Activated effector memory CD4-positive, alpha-beta T cell treated with Interleukin-2 at 50 U/mL for 16 hours (primary cell): ENCODE results near the gene SLC9A7.

Source experiments
- DNase-seq: peaks from one replicate; pipeline ENCODE4 v3.0.0-alpha.2; 2020

The SLC9A7 gene

DNA sequence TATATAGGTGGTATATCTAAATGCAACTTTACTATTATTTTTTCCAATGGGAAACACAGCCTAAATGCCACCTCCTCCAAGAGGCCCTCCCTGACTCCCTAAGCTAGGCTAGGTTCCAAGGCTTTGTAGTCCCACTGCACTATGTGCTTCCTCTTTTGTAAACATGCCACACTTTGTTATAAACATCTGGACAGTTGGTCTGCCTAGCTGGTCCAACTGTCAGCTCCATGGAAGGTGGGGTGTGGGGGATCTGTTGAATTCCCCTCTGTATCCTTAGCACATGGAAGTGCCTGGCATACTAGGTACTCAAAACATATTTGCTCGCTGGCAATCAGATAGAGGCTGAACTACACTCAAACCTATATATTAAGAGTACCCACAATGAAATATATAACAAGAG lies 63.4 kb downstream of the SLC9A7 start:
- no peak for DNase-seq

DNA sequence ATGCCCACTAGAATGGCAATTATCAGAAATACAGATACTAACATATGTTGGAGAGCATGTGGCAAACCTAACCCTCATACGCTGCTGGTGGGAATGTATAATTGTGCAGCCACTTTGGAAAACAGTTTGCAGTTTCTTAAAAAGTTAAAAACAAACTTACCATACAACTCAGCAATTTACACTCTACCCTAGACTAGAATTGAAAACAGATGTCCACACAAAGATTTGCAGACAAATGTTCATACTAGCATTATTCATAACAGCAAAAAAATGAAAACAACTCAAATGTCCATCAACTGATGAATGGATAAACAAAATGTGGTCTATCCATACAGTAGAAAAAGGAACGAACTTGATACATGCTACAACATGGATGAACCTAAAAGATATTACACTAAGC lies 64.4 kb downstream of the SLC9A7 start:
- no peak for DNase-seq

GRCh38 chrX:46693149-46693548 lies 65.8 kb downstream of the SLC9A7 start:
- no peak for DNase-seq

DNA sequence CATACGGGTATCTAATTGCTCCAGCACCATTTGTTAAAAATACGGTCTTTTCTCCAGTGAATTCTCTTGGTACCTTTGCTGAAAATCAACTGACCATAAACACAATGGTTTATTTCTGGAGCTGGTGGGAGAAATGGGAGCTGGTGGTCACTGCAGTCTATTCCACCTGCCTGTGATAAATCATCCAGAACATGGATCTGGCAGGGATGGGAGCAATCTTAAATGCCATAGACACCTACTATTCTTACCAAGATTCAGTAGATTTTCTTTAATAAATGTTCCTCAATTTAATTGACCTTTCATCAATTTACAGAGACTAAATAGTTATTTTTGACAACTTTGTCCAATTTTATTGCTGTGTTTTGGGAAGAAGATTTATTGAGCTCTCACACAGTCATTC lies 68.1 kb downstream of the SLC9A7 start:
- DNase-seq = no peak

DNA sequence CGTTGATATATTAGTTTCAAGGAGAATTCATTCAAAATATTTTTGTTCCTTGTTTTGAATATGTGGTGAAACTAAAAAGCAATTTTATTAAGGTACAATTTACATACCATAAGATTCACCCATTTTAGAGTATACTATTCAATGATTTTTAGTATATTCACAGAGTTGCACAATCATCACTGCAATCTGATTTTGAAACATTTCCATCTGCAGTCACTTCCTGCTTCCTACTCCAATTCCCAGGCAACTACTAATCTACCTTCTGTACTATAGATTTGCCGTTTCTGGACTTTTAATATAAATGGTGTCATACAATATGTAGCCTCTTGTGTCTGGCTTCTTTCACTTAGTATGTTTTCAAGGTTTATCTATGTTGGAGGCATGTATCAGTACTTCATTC lies 71.3 kb downstream of the SLC9A7 start:
- no peak for DNase-seq

GRCh38 chrX:46686003-46686645 lies 72.8 kb downstream of the SLC9A7 start:
- peak; percentile 1 for DNase-seq

GRCh38 chrX:46683048-46683447 lies 75.9 kb downstream of the SLC9A7 start:
- DNase-seq = no peak

GRCh38 chrX:46681849-46682248 lies 77.1 kb downstream of the SLC9A7 start:
- DNase-seq = no peak

GRCh38 chrX:46678232-46678631 lies 80.7 kb downstream of the SLC9A7 start:
- no peak for DNase-seq

GRCh38 chrX:46676399-46677356 lies 82.2 kb downstream of the SLC9A7 start:
- no peak for DNase-seq

- no peak for DNase-seq
Observed at GRCh38 chrX:46673620-46674359, 85.1 kb downstream of the SLC9A7 start.

DNA sequence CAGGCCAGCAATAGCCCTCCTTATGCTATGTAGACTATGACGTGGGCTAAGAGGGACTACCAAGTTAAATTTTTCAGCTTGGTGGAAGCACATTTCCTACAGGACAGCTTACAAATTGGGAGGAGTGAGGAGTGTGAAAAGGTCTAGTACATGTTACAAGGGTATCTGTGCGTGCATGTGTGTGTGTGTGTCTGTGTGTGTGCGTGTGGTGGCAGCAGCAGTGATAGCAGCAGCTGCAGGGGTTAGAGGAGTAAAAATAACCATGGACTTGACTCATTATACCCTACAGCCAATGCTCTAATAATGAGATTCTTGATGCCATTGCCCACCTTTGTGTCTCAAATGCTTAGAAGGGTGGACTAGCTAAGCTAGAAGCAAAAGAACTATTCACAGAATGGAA lies 88.6 kb downstream of the SLC9A7 start:
- no peak for DNase-seq

- no peak for DNase-seq
Observed at GRCh38 chrX:46666831-46667230, 92.1 kb downstream of the SLC9A7 start.

- DNase-seq = no peak
Observed at GRCh38 chrX:46665232-46666152, 93.4 kb downstream of the SLC9A7 start.

GRCh38 chrX:46662188-46662958 lies 96.5 kb downstream of the SLC9A7 start:
- DNase-seq = no peak

GRCh38 chrX:46653482-46653881 lies 105.4 kb downstream of the SLC9A7 start:
- no peak for DNase-seq

DNA sequence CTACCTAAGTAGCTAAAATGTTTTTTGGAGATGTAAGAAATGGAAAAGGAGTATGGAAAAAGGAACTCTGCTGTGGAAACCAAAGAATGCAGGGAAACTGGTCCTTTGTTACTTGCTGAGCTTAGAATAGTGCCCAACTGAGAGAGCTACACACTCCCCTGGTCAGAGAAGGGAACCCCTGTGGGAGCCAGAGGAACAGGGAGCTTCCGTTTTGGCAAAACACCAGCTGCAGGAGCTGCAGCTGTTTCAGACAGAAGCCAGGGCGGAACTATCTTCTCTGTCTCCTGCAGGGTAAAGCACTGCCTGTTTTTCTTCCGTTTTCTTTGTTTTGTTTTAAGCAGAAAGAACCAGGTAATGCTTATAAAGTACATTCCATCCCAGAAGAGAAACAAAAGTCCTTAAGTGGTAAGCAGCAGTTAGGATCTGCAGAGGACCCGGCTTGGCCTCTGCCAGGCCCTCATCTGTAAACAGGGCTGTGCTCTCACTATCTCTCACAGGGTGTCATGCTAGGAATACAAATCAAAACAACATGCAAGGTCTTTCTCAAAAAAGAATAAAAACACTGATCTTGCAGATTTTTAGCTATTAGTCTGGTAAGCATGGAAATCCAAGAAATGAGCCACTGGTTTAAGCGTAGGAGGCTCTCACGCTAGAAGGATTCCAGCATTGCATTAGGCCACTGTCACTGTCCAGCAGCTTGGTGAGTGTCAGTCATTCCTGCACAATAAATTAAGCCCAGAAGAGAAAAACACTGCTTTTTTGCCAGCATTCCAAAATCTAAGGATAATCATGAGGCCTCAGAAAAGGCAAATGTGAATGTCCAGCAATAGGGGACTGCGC lies 109.3 kb downstream of the SLC9A7 start:
- DNase-seq = no peak

- DNase-seq = no peak
Observed at GRCh38 chrX:46648660-46649059, 110.3 kb downstream of the SLC9A7 start.

- DNase-seq = no peak
Observed at GRCh38 chrX:46647251-46647650, 111.7 kb downstream of the SLC9A7 start.

- DNase-seq = no peak
Observed at GRCh38 chrX:46645614-46646013, 113.3 kb downstream of the SLC9A7 start.

GRCh38 chrX:46643636-46644035 lies 115.3 kb downstream of the SLC9A7 start:
- DNase-seq = no peak
